ENCODE data around the gene FOXE3. TPM values are rescaled to one million over a fixed set of nuclear protein-coding genes. Genes with fewer than 3 reads are reported as not detected.

The FOXE3 gene
- total and polyA plus RNA-seq, 4 donors: not detected

- no peaks in the 10 kb centered on the region for H3K36me3 ChIP-seq (ENCODE audit: control insufficient read depth in 4 of 4, insufficient read depth in 3 of 4, low read depth in 1 of 4, low read length in 3 of 4)
- no peak for DNase-seq (ENCODE audit: low spot score)
- H3K4me3 ChIP-seq (ENCODE audit: low read depth in 1 of 3, low read length in 3 of 3): no peak overlapping the region
- TF ChIP-seq NR2F2 (IDR thresholded peaks at IDR 0.05) (no peak), SP1 (IDR thresholded peaks at IDR 0.05) (no peak), FOXA2 (IDR thresholded peaks at IDR 0.05) (no peak), HNF4G (IDR thresholded peaks at IDR 0.05) (no peak), ZBTB33 (IDR thresholded peaks at IDR 0.05) (no peak), YY1 (IDR thresholded peaks at IDR 0.05) (no peak), REST (IDR thresholded peaks at IDR 0.05) (no peak), ATF3 (IDR thresholded peaks at IDR 0.05) (no peak), HNF4A (conservative IDR thresholded peaks at IDR 0.05) (no peak), EGR1 (IDR thresholded peaks at IDR 0.05; ENCODE audit: low read depth in 2 of 2) (no peak), RAD21 (IDR thresholded peaks at IDR 0.05) (no peak), TAF1 (conservative IDR thresholded peaks at IDR 0.05) (no peak), CTCF (IDR thresholded peaks at IDR 0.05; ENCODE audit: low read depth, low read length, missing input control) (no peak), MAX (IDR thresholded peaks at IDR 0.05) (no peak), FOXA1 (IDR thresholded peaks at IDR 0.05) (no peak), RXRA (IDR thresholded peaks at IDR 0.05) (no peak)
- no peak overlapping the region for H3K27ac ChIP-seq (ENCODE audit: low read depth in 1 of 2, low read length in 2 of 2)
- no peak overlapping the region for H3K9ac ChIP-seq (ENCODE audit: low read depth in 1 of 2, low read length in 2 of 2)
- H3K9me3 ChIP-seq (ENCODE audit: control insufficient read depth in 4 of 4, low read length in 3 of 4): no peaks in the 10 kb centered on the region
- no peaks in the 10 kb centered on the region for H3K27me3 ChIP-seq (ENCODE audit: control insufficient read depth in 4 of 4, insufficient read depth in 4 of 4, low read length in 3 of 4)
- WGBS: 87% methylated on average over 3 of the region's 3 CpGs
- H3K4me1 ChIP-seq (ENCODE audit: control insufficient read depth in 4 of 4, insufficient read depth in 4 of 4, low read length in 3 of 4): no peaks in the 10 kb centered on the region
These were observed 8.6 kb upstream of the FOXE3 start for GRCh38 chr1:47407481-47407880.
